ENCODE results near the gene DPH7.

GRCh38 chr9:137618105-137619067, 39.7 kb upstream of the DPH7 start, which contains the start of gene EHMT1:
- TF ChIP-seq RXRA (IDR thresholded peaks at IDR 0.05; ENCODE audit: insufficient read depth, low read depth, low read length) (no peak), JUN (IDR thresholded peaks at IDR 0.05; ENCODE audit: low read depth, low read length) (no peak), CEBPB (IDR thresholded peaks at IDR 0.05; ENCODE audit: low read depth, low read length) (no peak; the same call in 1 of the 2 replicates), POLR2A (IDR thresholded peaks at IDR 0.05; ENCODE audit: control extremely low read depth in 1 of 2, low read depth in 2 of 2, low read length in 2 of 2) (no peak; a peak in 2 of 3 replicates), CTCF (IDR thresholded peaks at IDR 0.05; ENCODE audit: control extremely low read depth in 1 of 3, insufficient read depth in 1 of 3, low read depth in 1 of 3, low read length in 3 of 3) (no peak)
